K562 (cell line): ENCODE results near the gene MAP1S. TPM values are rescaled to one million over a fixed set of nuclear protein-coding genes. Genes with fewer than 3 reads are reported as not detected.

Experiments used
- AFF4 ChIP-seq: sonication (generic); formaldehyde crosslinking; IDR thresholded peaks from 2 replicates; pipeline ENCODE4 v1.8.0; 2023; ENCODE audit warnings: mild to moderate bottlenecking, missing genetic modification reagents
- BCLAF1 ChIP-seq, 2 experiments: fragments of 450-650 bp in 1 of 2; IDR thresholded peaks; 2 replicates each; pipeline ENCODE4 v1.6.1; 2011 to 2017; ENCODE audit warnings: low read depth in 2 of 2, antibody characterized with exemption in 1 of 2, borderline replicate concordance in 1 of 2, low read length in 1 of 2, mild to moderate bottlenecking in 1 of 2, mixed read lengths in 1 of 2; ENCODE audit not compliant: control insufficient read depth in 1 of 2
- HMG20B ChIP-seq: fragments of 250-450 bp; sonication (Bioruptor Pico); IDR thresholded peaks from 2 replicates; pipeline ENCODE4 v1.5.0; 2021; ENCODE audit warnings: mild to moderate bottlenecking
- HMGN3 ChIP-seq: IDR thresholded peaks from 2 replicates; pipeline ENCODE4 v1.6.1; 2011; ENCODE audit warnings: borderline replicate concordance, low read depth, mild to moderate bottlenecking, mixed read lengths, low read length; ENCODE audit not compliant: insufficient read length; ENCODE audit errors: extremely low read depth
- JUN ChIP-seq, 2 experiments: sonication (generic) in 1 of 2; formaldehyde crosslinking in 1 of 2; IDR thresholded peaks; 2 replicates each; pipeline versions ENCODE4 v1.6.1 to v1.8.0; 2012 to 2022; ENCODE audit warnings: borderline replicate concordance in 2 of 2, mild to moderate bottlenecking in 2 of 2, improper control_type of control experiment in 1 of 2, low read depth in 1 of 2, low read length in 1 of 2, missing genetic modification reagents in 1 of 2
- MYC ChIP-seq, 2 experiments: fragments of 250-450 bp in 1 of 2; sonication (Bioruptor Pico) in 1 of 2; IDR thresholded peaks; 2 replicates each; pipeline versions ENCODE4 v1.5.1 to v1.6.1; 2012 to 2021; ENCODE audit warnings: low read depth in 2 of 2, borderline replicate concordance in 1 of 2, improper control_type of control experiment in 1 of 2, low read length in 1 of 2, mild to moderate bottlenecking in 1 of 2, moderate library complexity in 1 of 2
- NFE2 ChIP-seq: IDR thresholded peaks from 2 replicates; pipeline ENCODE4 v1.6.1; 2014; ENCODE audit warnings: antibody characterized with exemption, low read depth
- NRF1 ChIP-seq, 2 experiments: fragments of 450-650 bp; IDR thresholded peaks in 1 of 2; conservative IDR thresholded peaks in 1 of 2; 2 replicates each; pipeline ENCODE4 v1.6.1; 2014; ENCODE audit warnings: mild to moderate bottlenecking in 2 of 2
- POU5F1 ChIP-seq: fragments of 150-350 bp; IDR thresholded peaks from 2 replicates; pipeline ENCODE4 v1.6.1; 2014; ENCODE audit warnings: borderline replicate concordance, low read length, low read depth, mild to moderate bottlenecking; ENCODE audit not compliant: partially characterized antibody
- RNF219 ChIP-seq: fragments of 250-450 bp; sonication (Bioruptor Pico); IDR thresholded peaks from 2 replicates; pipeline ENCODE4 v1.5.0; 2022; ENCODE audit warnings: mild to moderate bottlenecking
- TAF15 ChIP-seq: fragments of 200-400 bp; formaldehyde crosslinking; IDR thresholded peaks from 2 replicates; pipeline ENCODE4 v1.6.1; 2017; ENCODE audit warnings: mild to moderate bottlenecking, low read depth, low read length, moderate library complexity
- TBL1XR1 ChIP-seq, 2 experiments: IDR thresholded peaks; 2 replicates each; pipeline ENCODE4 v1.6.1; 2012; ENCODE audit warnings: improper control_type of control experiment in 2 of 2, low read length in 2 of 2, mild to moderate bottlenecking in 1 of 2
- TEAD1 ChIP-seq, 2 experiments: fragments of 450-650 bp in 1 of 2; sonication (generic) in 1 of 2; formaldehyde crosslinking; IDR thresholded peaks; 2 replicates each; pipeline versions ENCODE4 v1.4.0 to v1.8.0; 2020 to 2022; ENCODE audit warnings: mild to moderate bottlenecking in 2 of 2, missing genetic modification reagents in 1 of 2
- ZNF212 ChIP-seq: fragments of 450-650 bp; formaldehyde crosslinking; IDR thresholded peaks from 2 replicates; pipeline ENCODE4 v1.4.0; 2020; ENCODE audit warnings: mild to moderate bottlenecking
- ZNF324 ChIP-seq: fragments of 250-450 bp; sonication (Bioruptor Pico); IDR thresholded peaks from 2 replicates; pipeline ENCODE4 v1.4.0; 2020; ENCODE audit warnings: mild to moderate bottlenecking
- ZSCAN29 ChIP-seq: fragments of 450-650 bp; IDR thresholded peaks from 2 replicates; pipeline ENCODE4 v1.6.1; 2017
- polyA plus RNA-seq, 8 experiments: library from polyadenylated mRNA; depleted of rRNA in 4 of 8; stranded (reverse) in 5 of 8; unstranded in 3 of 8; fragments of >200 nt; fragmentation: Nextera tagmentation in 2 of 8; fragmentation: Illumina TruSeq in 1 of 8; extraction: Ambion mirVana in 2 of 8; extraction: Trizol in 1 of 8; gene quantifications; 2 replicates each; pipeline versions ENCODE4 v1.2.1 to v1.2.3, GENCODE V29; 2011 to 2014; ENCODE audit warnings: inconsistent platforms in 1 of 8, missing spikeins in 1 of 8
- total RNA-seq, 7 experiments: library from RNA; depleted of rRNA in 6 of 7; stranded (reverse); fragments of >200 nt in 6 of 7; fragmentation: Illumina TruSeq in 2 of 7; extraction: Trizol in 2 of 7; gene quantifications; 2 replicates each; pipeline versions ENCODE4 v1.2.1 to v1.2.3, GENCODE V29; 2011 to 2021; ENCODE audit warnings: low replicate concordance in 1 of 7

The MAP1S gene
- total and polyA plus RNA-seq, 9 of the 15 experiments (the other 6 are each of a cell fraction or from before 2014, with no cell fraction given): 2.0 to 81.0 (median 9.5) TPM

- no peak for TF ChIP-seq MYC (IDR thresholded peaks at IDR 0.05; ENCODE audit: low read depth, low read length)
- no peak for TF ChIP-seq MYC (CRISPR knock-in tag; IDR thresholded peaks at IDR 0.05; ENCODE audit: borderline replicate concordance, low read depth)
- no peak for TF ChIP-seq POU5F1
- TF ChIP-seq RNF219 (CRISPR knock-in tag): no peak
- no peak for TF ChIP-seq ZNF212 (CRISPR knock-in tag)
- TF ChIP-seq NRF1 (conservative IDR thresholded peaks at IDR 0.05 in 1 of 2, IDR thresholded peaks at IDR 0.05 in 1 of 2): no peak
- TF ChIP-seq HMGN3: no peak
- peak; percentile 69; the same call in 1 of the 2 replicates for TF ChIP-seq JUN (IDR thresholded peaks at IDR 0.05; ENCODE audit: borderline replicate concordance, low read depth, low read length)
- TF ChIP-seq JUN (CRISPR knock-in tag; IDR thresholded peaks at IDR 0.05; ENCODE audit: borderline replicate concordance): no peak
- TF ChIP-seq ZNF324 (CRISPR knock-in tag): no peak
- TF ChIP-seq ZSCAN29: no peak
- no peak for TF ChIP-seq BCLAF1 (IDR thresholded peaks at IDR 0.05; ENCODE audit: borderline replicate concordance in 1 of 2, control insufficient read depth in 1 of 2, low read depth in 2 of 2, low read length in 1 of 2)
- TF ChIP-seq HMG20B: no peak
- TF ChIP-seq TAF15: no peak
- TF ChIP-seq TBL1XR1 (IDR thresholded peaks at IDR 0.05; ENCODE audit: low read length in 2 of 2): no peak
- TF ChIP-seq AFF4: no peak
- TF ChIP-seq TEAD1 (CRISPR knock-in tag; IDR thresholded peaks at IDR 0.05): no peak
- no peak for TF ChIP-seq NFE2
Measured at GRCh38 chr19:17743874-17744580, 24.7 kb downstream of the MAP1S start (continued).
